DOHH2 (cell line): Measurements from ENCODE around the gene TSEN2.

Source experiments
- H3F3A ChIP-seq: fragments of 200-600 bp; sonication (generic), shearing (Covaris generic); 2 replicates; pipeline ENCODE4 v1.6.0; 2016; ENCODE audit warnings: antibody characterized with exemption, mild to moderate bottlenecking; ENCODE audit not compliant: control insufficient read depth, insufficient read depth
- H3K27ac ChIP-seq: fragments of 200-600 bp; sonication (generic); 2 replicates; pipeline ENCODE4 v1.5.1; 2014; ENCODE audit warnings: low read depth, mild to moderate bottlenecking, low read length, moderate library complexity
- H3K27me3 ChIP-seq: fragments of 200-600 bp; sonication (generic); 2 replicates; pipeline ENCODE4 v1.6.1; 2014; ENCODE audit warnings: mild to moderate bottlenecking, low read length, mixed read lengths; ENCODE audit not compliant: control insufficient read depth
- H3K36me3 ChIP-seq: fragments of 200-600 bp; sonication (generic); 2 replicates; pipeline ENCODE4 v1.6.1; 2014; ENCODE audit warnings: mild to moderate bottlenecking, low read length, moderate library complexity, mixed read lengths; ENCODE audit not compliant: control insufficient read depth
- H3K4me1 ChIP-seq: fragments of 200-600 bp; sonication (generic); 2 replicates; pipeline ENCODE4 v1.6.1; 2014; ENCODE audit warnings: mild to moderate bottlenecking, low read length, mixed read lengths; ENCODE audit not compliant: control insufficient read depth
- H3K4me2 ChIP-seq: fragments of 200-600 bp; sonication (generic); 2 replicates; pipeline ENCODE4 v1.6.0; 2014; ENCODE audit warnings: mild to moderate bottlenecking, low read length, moderate library complexity
- H3K4me3 ChIP-seq: fragments of 200-600 bp; sonication (generic); 2 replicates; pipeline ENCODE4 v1.5.1; 2014; ENCODE audit warnings: mild to moderate bottlenecking, low read length, mixed read lengths
- H3K79me2 ChIP-seq: fragments of 200-600 bp; sonication (generic); 2 replicates; pipeline ENCODE4 v1.6.1; 2014; ENCODE audit warnings: mild to moderate bottlenecking, low read length, mixed read lengths; ENCODE audit not compliant: control insufficient read depth
- H3K9me2 ChIP-seq: fragments of 200-600 bp; sonication (generic); replicated peaks from 2 replicates; pipeline ENCODE4 v1.6.1; 2014; ENCODE audit warnings: mild to moderate bottlenecking, low read length, mixed read lengths; ENCODE audit not compliant: control insufficient read depth
- H3K9me3 ChIP-seq: fragments of 200-600 bp; sonication (generic); 2 replicates; pipeline ENCODE4 v1.6.1; 2014; ENCODE audit warnings: antibody characterized with exemption, low read length, mixed read lengths; ENCODE audit not compliant: control insufficient read depth, insufficient read depth
- H4K20me1 ChIP-seq: fragments of 200-600 bp; sonication (generic); 2 replicates; pipeline ENCODE4 v1.6.0; 2014; ENCODE audit warnings: low read depth, mild to moderate bottlenecking, antibody characterized with exemption, low read length, moderate library complexity; ENCODE audit not compliant: control insufficient read depth, insufficient read depth
- EZH2phosphoT487 ChIP-seq: fragments of 200-600 bp; sonication (generic); IDR thresholded peaks from 2 replicates; pipeline ENCODE4 v1.6.1; 2017; ENCODE audit warnings: borderline replicate concordance, mild to moderate bottlenecking, antibody characterized with exemption, low read length, moderate library complexity, mixed read lengths
- TF ChIP-seq, protein P1 (sequence below): fragments of 200-600 bp; sonication (generic); IDR thresholded peaks from one replicate; pipeline ENCODE4 v1.5.1; 2014; ENCODE audit warnings: antibody characterized with exemption, mild to moderate bottlenecking, low read depth, low read length; ENCODE audit not compliant: poor library complexity, severe bottlenecking

The TSEN2 gene

DNA sequence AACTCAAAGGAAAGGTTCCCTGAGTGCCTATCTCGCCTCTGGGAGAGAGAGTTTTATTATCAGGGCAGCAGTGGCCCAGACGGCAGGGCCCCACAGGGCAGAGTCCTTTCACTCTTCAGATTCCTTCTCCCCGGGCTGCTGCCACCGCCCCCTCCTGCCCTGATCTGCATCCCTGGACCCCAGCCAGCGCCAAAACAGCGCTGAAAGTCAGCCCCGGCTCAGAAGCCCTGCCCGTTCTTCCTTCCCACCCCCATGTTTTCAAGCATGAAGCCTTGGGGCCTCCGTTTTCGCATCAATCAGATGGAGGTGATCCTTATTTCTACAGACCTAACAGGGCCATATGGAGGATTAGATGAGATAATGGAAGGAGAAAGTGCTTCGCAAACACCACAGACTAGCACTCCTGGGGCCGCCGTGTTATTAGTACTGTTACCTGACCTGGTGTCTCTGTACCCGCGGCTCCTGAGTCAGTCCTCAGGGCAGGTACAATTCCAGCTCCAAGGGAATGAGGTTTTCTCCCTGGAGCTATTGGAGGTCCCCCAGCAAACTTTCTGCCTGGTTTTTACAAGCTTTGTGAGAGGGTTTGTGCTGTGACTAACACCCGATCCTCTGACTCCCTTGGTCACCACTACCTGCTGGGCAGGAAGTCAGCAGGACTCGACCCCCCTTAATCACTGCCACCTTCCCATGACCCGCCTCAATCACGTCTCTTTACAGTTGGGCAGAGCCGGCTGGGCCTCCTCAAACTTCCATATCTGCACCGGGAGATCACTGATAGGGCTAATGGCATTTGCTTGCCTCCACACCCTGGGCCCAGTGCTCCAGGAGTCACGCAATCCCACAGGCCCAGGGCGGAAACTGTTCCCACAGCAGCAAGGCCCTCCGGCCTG, 39.5 kb upstream of the TSEN2 start:
- no peaks in the 10 kb centered on the region for H3K79me2 ChIP-seq
- no peak overlapping the region for H3K27ac ChIP-seq
- H3K4me2 ChIP-seq: no peak overlapping the region
- H3K27me3 ChIP-seq: no peaks in the 10 kb centered on the region
- H3K4me3 ChIP-seq: no peak overlapping the region
- H4K20me1 ChIP-seq: no peaks in the 10 kb centered on the region
- H3K9me2 ChIP-seq: no peaks in the 10 kb centered on the region
- H3K4me1 ChIP-seq: no peaks in the 10 kb centered on the region
- H3K9me3 ChIP-seq: no peaks in the 10 kb centered on the region
- H3K36me3 ChIP-seq: no peaks in the 10 kb centered on the region
- no peaks in the 10 kb centered on the region for H3F3A ChIP-seq
- no peak for TF ChIP-seq EZH2phosphoT487
- TF ChIP-seq, protein P1, sequence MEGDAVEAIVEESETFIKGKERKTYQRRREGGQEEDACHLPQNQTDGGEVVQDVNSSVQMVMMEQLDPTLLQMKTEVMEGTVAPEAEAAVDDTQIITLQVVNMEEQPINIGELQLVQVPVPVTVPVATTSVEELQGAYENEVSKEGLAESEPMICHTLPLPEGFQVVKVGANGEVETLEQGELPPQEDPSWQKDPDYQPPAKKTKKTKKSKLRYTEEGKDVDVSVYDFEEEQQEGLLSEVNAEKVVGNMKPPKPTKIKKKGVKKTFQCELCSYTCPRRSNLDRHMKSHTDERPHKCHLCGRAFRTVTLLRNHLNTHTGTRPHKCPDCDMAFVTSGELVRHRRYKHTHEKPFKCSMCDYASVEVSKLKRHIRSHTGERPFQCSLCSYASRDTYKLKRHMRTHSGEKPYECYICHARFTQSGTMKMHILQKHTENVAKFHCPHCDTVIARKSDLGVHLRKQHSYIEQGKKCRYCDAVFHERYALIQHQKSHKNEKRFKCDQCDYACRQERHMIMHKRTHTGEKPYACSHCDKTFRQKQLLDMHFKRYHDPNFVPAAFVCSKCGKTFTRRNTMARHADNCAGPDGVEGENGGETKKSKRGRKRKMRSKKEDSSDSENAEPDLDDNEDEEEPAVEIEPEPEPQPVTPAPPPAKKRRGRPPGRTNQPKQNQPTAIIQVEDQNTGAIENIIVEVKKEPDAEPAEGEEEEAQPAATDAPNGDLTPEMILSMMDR: no peak

DNA sequence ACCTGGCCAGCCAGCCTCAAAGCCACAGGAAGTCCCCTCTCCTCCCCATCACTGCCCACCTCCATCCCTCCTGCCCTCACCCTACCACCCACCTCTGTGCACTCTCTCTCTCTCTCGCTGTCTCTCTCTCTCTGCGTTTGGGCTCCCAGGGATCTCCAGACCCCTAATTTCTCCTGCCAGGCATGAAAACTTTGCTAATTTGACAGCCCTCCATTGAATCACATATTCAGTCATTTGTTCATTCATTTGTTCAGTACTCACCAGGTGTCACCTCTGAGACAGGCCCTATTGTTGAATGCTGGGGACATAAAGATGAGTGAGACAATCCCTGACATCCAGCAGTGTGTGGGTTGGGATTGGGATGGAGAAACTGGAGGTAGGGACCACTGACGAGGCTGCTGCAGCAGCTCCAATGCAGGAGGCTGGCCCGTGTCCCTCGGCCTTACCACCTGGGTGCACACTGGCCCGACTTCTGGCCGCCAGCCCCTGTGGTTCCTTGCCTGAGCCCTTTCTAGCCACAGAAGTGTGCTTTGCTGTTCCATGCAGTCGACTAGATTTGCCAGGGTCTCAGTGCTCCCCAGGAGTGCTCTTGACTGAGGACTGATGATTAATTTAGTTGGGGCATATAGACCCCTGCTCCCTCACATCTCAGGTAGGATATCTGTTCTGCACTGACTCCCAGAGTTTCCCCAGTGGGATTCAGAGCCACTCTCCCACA, 38.6 kb upstream of the TSEN2 start:
- TF ChIP-seq EZH2phosphoT487: no peak
- TF ChIP-seq, protein P1: no peak
- Histone ChIP-seq H3F3A (no peaks in the 10 kb centered on the region), H3K4me2 (no peak overlapping the region), H3K27me3 (no peaks in the 10 kb centered on the region), H3K9me3 (no peaks in the 10 kb centered on the region), H3K79me2 (no peaks in the 10 kb centered on the region), H3K9me2 (no peaks in the 10 kb centered on the region), H3K4me1 (no peaks in the 10 kb centered on the region), H4K20me1 (no peaks in the 10 kb centered on the region), H3K4me3 (no peak overlapping the region), H3K36me3 (no peaks in the 10 kb centered on the region), H3K27ac (no peak overlapping the region)

DNA sequence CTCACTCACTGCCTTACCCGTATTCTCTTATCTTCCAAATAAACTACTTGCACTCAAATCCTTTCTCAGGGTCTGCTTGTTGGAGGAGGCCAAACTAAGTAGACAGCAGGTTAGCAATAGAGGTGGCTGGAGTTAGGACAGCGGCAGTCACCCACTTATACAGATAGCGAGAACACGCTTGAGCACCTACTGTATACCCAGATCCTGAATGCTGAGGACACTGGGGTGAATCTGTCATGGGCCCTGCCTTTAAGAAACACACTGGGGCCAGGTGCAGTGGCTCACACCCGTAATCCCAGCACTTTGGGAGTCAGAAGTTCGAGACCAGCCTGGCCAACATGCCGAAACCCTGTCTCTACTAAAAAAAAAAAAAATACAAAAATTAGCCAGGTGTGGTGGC, 38.0 kb upstream of the TSEN2 start:
- Histone ChIP-seq H3K9me2 (no peaks in the 10 kb centered on the region), H3K27me3 (no peaks in the 10 kb centered on the region), H3K79me2 (no peaks in the 10 kb centered on the region), H3K27ac (no peak overlapping the region), H3K36me3 (no peaks in the 10 kb centered on the region), H3K9me3 (no peaks in the 10 kb centered on the region), H4K20me1 (no peaks in the 10 kb centered on the region), H3K4me1 (no peaks in the 10 kb centered on the region), H3K4me3 (no peak overlapping the region), H3F3A (no peaks in the 10 kb centered on the region), H3K4me2 (no peak overlapping the region)
- TF ChIP-seq EZH2phosphoT487: no peak
- TF ChIP-seq, protein P1: no peak
